Neural cell (in vitro differentiated cells): Measurements from ENCODE around the gene TBC1D8. TPM values are rescaled to one million over a fixed set of nuclear protein-coding genes. Genes with fewer than 3 reads are reported as not detected.

Experiments
- H2AFZ ChIP-seq: fragments of 200-600, 300-800 bp; sonication (generic), shearing (Covaris generic); 2 replicates; pipeline ENCODE4 v1.6.0; 2014; ENCODE audit warnings: low read depth, mild to moderate bottlenecking, antibody characterized with exemption, low read length, moderate library complexity
- H3F3A ChIP-seq: fragments of 200-600 bp; shearing (Covaris generic); 2 replicates; pipeline ENCODE4 v1.6.1; 2016; ENCODE audit warnings: mild to moderate bottlenecking, moderate library complexity, mixed read lengths, antibody characterized with exemption, low read length; ENCODE audit not compliant: insufficient read depth, poor library complexity, severe bottlenecking
- H3K27ac ChIP-seq: fragments of 200-600, 300-800 bp; sonication (generic), shearing (Covaris generic); 2 replicates; pipeline ENCODE4 v1.5.1; 2014; ENCODE audit warnings: mild to moderate bottlenecking, low read length, moderate library complexity
- H3K27me3 ChIP-seq: fragments of 300-800, 200-600 bp; sonication (generic), shearing (Covaris generic); 2 replicates; pipeline ENCODE4 v1.6.0; 2014; ENCODE audit warnings: mild to moderate bottlenecking, low read depth, low read length, moderate library complexity; ENCODE audit not compliant: insufficient read depth
- H3K36me3 ChIP-seq: fragments of 300-800, 200-600 bp; sonication (generic), shearing (Covaris generic); 2 replicates; pipeline ENCODE4 v1.5.1; 2014; ENCODE audit warnings: mild to moderate bottlenecking, antibody characterized with exemption, low read length, moderate library complexity; ENCODE audit not compliant: insufficient read depth
- H3K4me2 ChIP-seq: fragments of 300-800, 200-600 bp; sonication (generic), shearing (Covaris generic); 2 replicates; pipeline ENCODE4 v1.6.0; 2014; ENCODE audit warnings: mild to moderate bottlenecking, low read length
- H3K4me3 ChIP-seq: fragments of 300-800, 200-600 bp; sonication (generic), shearing (Covaris generic); 2 replicates; pipeline ENCODE4 v1.5.1; 2014; ENCODE audit warnings: mild to moderate bottlenecking, low read length, moderate library complexity
- H3K79me2 ChIP-seq: fragments of 200-600 bp; shearing (Covaris generic); replicated peaks from 2 replicates; pipeline ENCODE4 v1.6.0; 2014; ENCODE audit warnings: mild to moderate bottlenecking, low read length, moderate library complexity; ENCODE audit not compliant: insufficient read depth
- H3K9ac ChIP-seq: fragments of 300-800, 200-600 bp; sonication (generic), shearing (Covaris generic); 2 replicates; pipeline ENCODE4 v1.6.1; 2016; ENCODE audit warnings: mild to moderate bottlenecking, low read length, mixed read lengths
- H3K9me2 ChIP-seq: fragments of 200-600 bp; shearing (Covaris generic); 2 replicates; pipeline ENCODE4 v1.6.1; 2016; ENCODE audit warnings: mild to moderate bottlenecking, low read length, mixed read lengths; ENCODE audit not compliant: insufficient read depth
- H3K9me3 ChIP-seq: fragments of 200-600, 300-800 bp; sonication (generic), shearing (Covaris generic); 2 replicates; pipeline ENCODE4 v1.6.1; 2016; ENCODE audit warnings: mild to moderate bottlenecking, mixed run types, low read length, moderate library complexity, mixed read lengths
- H4K20me1 ChIP-seq: fragments of 200-600 bp; shearing (Covaris generic); 2 replicates; pipeline ENCODE4 v1.6.1; 2016; ENCODE audit warnings: mild to moderate bottlenecking, mixed run types; ENCODE audit not compliant: insufficient read depth
- CTCF ChIP-seq: fragments of 450-650 bp; IDR thresholded peaks from 2 replicates; pipeline ENCODE4 v1.5.1; 2014; ENCODE audit warnings: antibody characterized with exemption, mild to moderate bottlenecking, moderate library complexity; ENCODE audit not compliant: poor library complexity, severe bottlenecking
- EP300 ChIP-seq: fragments of 450-650 bp; conservative IDR thresholded peaks from 2 replicates; pipeline ENCODE4 v1.6.1; 2014; ENCODE audit warnings: antibody characterized with exemption, mild to moderate bottlenecking, moderate library complexity; ENCODE audit not compliant: poor library complexity, severe bottlenecking
- EZH2 ChIP-seq: fragments of 200-600, 300-800 bp; shearing (Covaris generic), sonication (generic); IDR thresholded peaks from 2 replicates; pipeline ENCODE4 v1.6.1; 2014; ENCODE audit warnings: antibody characterized with exemption, low read length, borderline replicate concordance, mild to moderate bottlenecking; ENCODE audit not compliant: insufficient read depth, poor library complexity, severe bottlenecking
- MXI1 ChIP-seq: fragments of 450-650 bp; conservative IDR thresholded peaks from 2 replicates; pipeline ENCODE4 v1.6.1; 2014; ENCODE audit warnings: antibody characterized with exemption, mild to moderate bottlenecking; ENCODE audit not compliant: poor library complexity, severe bottlenecking
- POLR2AphosphoS5 ChIP-seq: IDR thresholded peaks from 2 replicates; pipeline ENCODE4 v1.6.1; 2012
- RAD21 ChIP-seq: fragments of 450-650 bp; conservative IDR thresholded peaks from 2 replicates; pipeline ENCODE4 v1.6.1; 2014; ENCODE audit warnings: antibody characterized with exemption, mild to moderate bottlenecking, moderate library complexity
- REST ChIP-seq: IDR thresholded peaks from 2 replicates; pipeline ENCODE4 v1.6.1; 2012; ENCODE audit warnings: borderline replicate concordance
- SMC3 ChIP-seq: fragments of 450-650 bp; conservative IDR thresholded peaks from 2 replicates; pipeline ENCODE4 v1.6.1; 2014; ENCODE audit warnings: antibody characterized with exemption, mild to moderate bottlenecking, moderate library complexity; ENCODE audit not compliant: poor library complexity
- TAF1 ChIP-seq: IDR thresholded peaks from 2 replicates; pipeline ENCODE4 v1.6.1; 2012; ENCODE audit warnings: low read depth
- polyA plus RNA-seq: library from polyadenylated mRNA; depleted of rRNA; stranded (reverse); fragments of >200 nt; gene quantifications from 2 replicates; pipeline ENCODE4 v1.2.3, GENCODE V29; 2014

Gene TBC1D8
- polyA plus RNA-seq, 1 donor from 2014 or later = 5.3 TPM

GRCh38 chr2:100982431-100982861 is 168.7 kb downstream of the TBC1D8 start:
- Histone ChIP-seq H3F3A (no peaks in the 10 kb centered on the region), H4K20me1 (no peaks in the 10 kb centered on the region), H3K4me3 (no peak overlapping the region), H3K9me2 (no peaks in the 10 kb centered on the region), H3K36me3 (no peaks in the 10 kb centered on the region), H3K27ac (no peak overlapping the region), H3K9ac (no peak overlapping the region), H2AFZ (no peak overlapping the region), H3K9me3 (no peaks in the 10 kb centered on the region), H3K27me3 (no peaks in the 10 kb centered on the region), H3K79me2 (no peaks in the 10 kb centered on the region), H3K4me2 (no peak overlapping the region)
- TF ChIP-seq MXI1 = no peak
- TF ChIP-seq TAF1 = no peak
- TF ChIP-seq POLR2AphosphoS5 = no peak
- no peak for TF ChIP-seq RAD21
- no peak for TF ChIP-seq REST
- TF ChIP-seq EP300 = no peak
- no peak for TF ChIP-seq SMC3
- no peak for TF ChIP-seq EZH2
- no peak for TF ChIP-seq CTCF

GRCh38 chr2:100981011-100981410 is 170.2 kb downstream of the TBC1D8 start:
- TF ChIP-seq RAD21 = no peak
- TF ChIP-seq EZH2 = no peak
- no peak for TF ChIP-seq CTCF
- no peak for TF ChIP-seq SMC3
- TF ChIP-seq REST = no peak
- TF ChIP-seq TAF1 = no peak
- no peak for TF ChIP-seq POLR2AphosphoS5
- TF ChIP-seq MXI1 = no peak
- TF ChIP-seq EP300 = no peak
- Histone ChIP-seq H3K9me2 (no peaks in the 10 kb centered on the region), H3F3A (no peaks in the 10 kb centered on the region), H3K9me3 (no peaks in the 10 kb centered on the region), H4K20me1 (no peaks in the 10 kb centered on the region), H3K36me3 (no peaks in the 10 kb centered on the region), H3K9ac (no peak overlapping the region), H3K27ac (no peak overlapping the region), H3K79me2 (no peaks in the 10 kb centered on the region), H2AFZ (no peak overlapping the region), H3K4me3 (no peak overlapping the region), H3K4me2 (no peak overlapping the region), H3K27me3 (no peaks in the 10 kb centered on the region)
